GM12878 (cell line): Measurements from ENCODE around the gene DIP2A. TPM values are rescaled to one million over a fixed set of nuclear protein-coding genes. Genes with fewer than 3 reads are reported as not detected.

ENCODE experiments used
- ATAC-seq: fragments of 200-7000 bp; cut with Tn5 transposase; 3 replicates; pipeline ENCODE4 v1.9.1; 2020; ENCODE audit warnings: mild to moderate bottlenecking, moderate library complexity
- BruUV-seq: library from RNA; stranded (reverse); fragments of 400-500 nt; replicated peaks from 2 replicates; lab custom pipeline; 2021; lab: Mats Ljungman, UMichigan
- CTCF ChIA-PET: fragments of 300-600 bp; sonication (Branson Sonifier 250); formaldehyde crosslinking; extraction: SDS; loops from one replicate; lab custom pipeline; 2021; ENCODE audit warnings: inconsistent platforms; lab: Yijun Ruan, JAX
- POLR2A ChIA-PET: fragments of 350-600 bp; formaldehyde crosslinking; extraction: SDS; loops from one replicate; lab custom pipeline; 2021; ENCODE audit warnings: inconsistent platforms; lab: Charles Lee
- RAD21 ChIA-PET: fragments of 300-600 bp; sonication (Branson Sonifier 250); formaldehyde crosslinking; loops from one replicate; lab custom pipeline; 2023; ENCODE audit warnings: antibody characterized with exemption; ENCODE audit not compliant: unreplicated experiment; lab: Charles Lee
- SMC1A ChIA-PET: fragments of 300-600 bp; sonication (Branson Sonifier 250); formaldehyde crosslinking; loops from one replicate; lab custom pipeline; 2023; ENCODE audit not compliant: unreplicated experiment, uncharacterized antibody; lab: Charles Lee
- DNase-seq: peaks from one replicate; pipeline ENCODE4 v3.0.0-alpha.2; 2011; ENCODE audit warnings: low read depth, low spot score
- FAIRE-seq: peaks from 3 replicates; lab custom pipeline; 2011; peaks lifted over from hg19 to GRCh38; lab: Jason Lieb, UNC
- H2AFZ ChIP-seq: 2 replicates; pipeline ENCODE4 v1.6.0; 2011; ENCODE audit warnings: low read depth, low read length, control low read depth; ENCODE audit not compliant: control insufficient read depth
- H3K27ac ChIP-seq: 2 replicates; pipeline ENCODE4 v1.5.1; 2011; ENCODE audit warnings: control low read depth; ENCODE audit not compliant: control insufficient read depth, insufficient read depth
- H3K27me3 ChIP-seq, 2 experiments: replicated peaks in 1 of 2; 2 replicates each; pipeline versions ENCODE4 v1.6.0 to v1.6.1; 2011; ENCODE audit warnings: low read length in 1 of 2; ENCODE audit not compliant: control insufficient read depth in 2 of 2, insufficient read depth in 2 of 2
- H3K36me3 ChIP-seq, 2 experiments: 2 replicates each; pipeline ENCODE4 v1.5.1; 2011; ENCODE audit warnings: low read length in 1 of 2; ENCODE audit not compliant: control insufficient read depth in 2 of 2, insufficient read depth in 2 of 2
- H3K4me1 ChIP-seq: 2 replicates; pipeline ENCODE4 v1.6.1; 2011; ENCODE audit warnings: mild to moderate bottlenecking, low read length, moderate library complexity, mixed read lengths; ENCODE audit not compliant: control insufficient read depth, insufficient read depth
- H3K4me2 ChIP-seq: 2 replicates; pipeline ENCODE4 v1.6.0; 2011; ENCODE audit warnings: control low read depth; ENCODE audit not compliant: control insufficient read depth, insufficient read depth
- H3K4me3 ChIP-seq: fragments of 200-600 bp; sonication (generic); 2 replicates; pipeline ENCODE4 v1.5.1; 2016
- H3K79me2 ChIP-seq: 2 replicates; pipeline ENCODE4 v1.6.0; 2011; ENCODE audit warnings: low read length; ENCODE audit not compliant: control insufficient read depth, insufficient read depth
- H3K9ac ChIP-seq: 2 replicates; pipeline ENCODE4 v1.8.0; 2011; ENCODE audit warnings: low read length, control low read depth, mixed read lengths; ENCODE audit not compliant: control insufficient read depth, insufficient read depth
- H3K9me3 ChIP-seq: replicated peaks from 3 replicates; pipeline ENCODE4 v1.5.1; 2011; ENCODE audit warnings: mild to moderate bottlenecking, low read length; ENCODE audit not compliant: control insufficient read depth, insufficient read depth
- H4K20me1 ChIP-seq: 2 replicates; pipeline ENCODE4 v1.6.0; 2011; ENCODE audit not compliant: control insufficient read depth, insufficient read depth
- BHLHE40 ChIP-seq, 2 experiments: fragments of 450-650 bp in 1 of 2; IDR thresholded peaks; 2 replicates each; pipeline ENCODE4 v1.6.1; 2011 to 2017; ENCODE audit warnings: low read depth in 2 of 2, borderline replicate concordance in 1 of 2, improper control_type of control experiment in 1 of 2, low read length in 1 of 2, mild to moderate bottlenecking in 1 of 2
- CBFB ChIP-seq: IDR thresholded peaks from 2 replicates; pipeline ENCODE4 v1.6.1; 2016; ENCODE audit warnings: antibody characterized with exemption, low read depth
- IKZF1 ChIP-seq: fragments of 450-650 bp; conservative IDR thresholded peaks from 2 replicates; pipeline ENCODE4 v1.6.1; 2017; ENCODE audit warnings: antibody characterized with exemption, mild to moderate bottlenecking
- IRF4 ChIP-seq: IDR thresholded peaks from 2 replicates; pipeline ENCODE4 v1.6.1; 2011; ENCODE audit warnings: low read depth, low read length
- MTA3 ChIP-seq: IDR thresholded peaks from 2 replicates; pipeline ENCODE4 v1.6.1; 2012; ENCODE audit warnings: low read length, inconsistent platforms, borderline replicate concordance
- POLR2AphosphoS2 ChIP-seq: IDR thresholded peaks from 2 replicates; pipeline ENCODE4 v1.6.1; 2011; ENCODE audit warnings: low read depth, mild to moderate bottlenecking, low read length, improper control_type of control experiment, moderate library complexity
- TCF7 ChIP-seq: IDR thresholded peaks from 2 replicates; pipeline ENCODE4 v1.6.1; 2014; ENCODE audit warnings: antibody characterized with exemption, borderline replicate concordance
- ZNF217 ChIP-seq: fragments of 450-650 bp; IDR thresholded peaks from 2 replicates; pipeline ENCODE4 v1.6.1; 2017; ENCODE audit warnings: antibody characterized with exemption, mild to moderate bottlenecking
- ZSCAN29 ChIP-seq: fragments of 450-650 bp; IDR thresholded peaks from 2 replicates; pipeline ENCODE4 v1.6.1; 2017; ENCODE audit warnings: mild to moderate bottlenecking, moderate library complexity
- WGBS: methylation state at CpG from one replicate; pipeline ENCODE4 v1.1.6; 2016; ENCODE audit warnings: low lambda C conversion rate; ENCODE audit not compliant: insufficient replicate concordance, insufficient coverage; ENCODE audit errors: missing lambda C conversion rate; 5-methylcytosine and 5-hydroxymethylcytosine counted together
- in situ Hi-C: fragments of 300-500 bp; cut with MboI; formaldehyde crosslinking; loops from 9 replicates; pipeline ENCODE4 v1.14.3; 2018; ENCODE audit warnings: mixed read lengths
- intact Hi-C: fragments of 100-400 bp; cut with micrococcal nuclease; formaldehyde crosslinking; loops from one replicate; pipeline ENCODE4 v1.14.2; 2022; ENCODE audit not compliant: unreplicated experiment
- polyA plus RNA-seq, 11 experiments: library from polyadenylated mRNA; depleted of rRNA in 4 of 11; unstranded in 6 of 11; stranded (reverse) in 5 of 11; fragments of >200 nt; fragmentation: Nextera tagmentation in 4 of 11; fragmentation: Illumina TruSeq in 1 of 11; extraction: Ambion mirVana in 4 of 11; extraction: Trizol in 1 of 11; gene quantifications; 1 replicate in 1 of 11; 2 replicates in 10 of 11; pipeline versions ENCODE4 v1.2.1 to v1.2.3, GENCODE V29; 2011 to 2016; ENCODE audit warnings: inconsistent platforms in 2 of 11, missing spikeins in 2 of 11, low read depth in 1 of 11
- total RNA-seq, 4 experiments: library from RNA; depleted of rRNA in 3 of 4; stranded (reverse); fragments of >200 nt in 3 of 4; fragmentation: Illumina TruSeq in 1 of 4; extraction: Trizol in 1 of 4; gene quantifications; 2 replicates each; pipeline versions ENCODE4 v1.2.1 to v1.2.3, GENCODE V29; 2013 to 2021

DIP2A gene
- total and polyA plus RNA-seq, 10 of the 15 experiments (the other 5 are each of a cell fraction or from before 2014, with no cell fraction given): 1.7 to 25.5 (median 12.2) TPM

DNA sequence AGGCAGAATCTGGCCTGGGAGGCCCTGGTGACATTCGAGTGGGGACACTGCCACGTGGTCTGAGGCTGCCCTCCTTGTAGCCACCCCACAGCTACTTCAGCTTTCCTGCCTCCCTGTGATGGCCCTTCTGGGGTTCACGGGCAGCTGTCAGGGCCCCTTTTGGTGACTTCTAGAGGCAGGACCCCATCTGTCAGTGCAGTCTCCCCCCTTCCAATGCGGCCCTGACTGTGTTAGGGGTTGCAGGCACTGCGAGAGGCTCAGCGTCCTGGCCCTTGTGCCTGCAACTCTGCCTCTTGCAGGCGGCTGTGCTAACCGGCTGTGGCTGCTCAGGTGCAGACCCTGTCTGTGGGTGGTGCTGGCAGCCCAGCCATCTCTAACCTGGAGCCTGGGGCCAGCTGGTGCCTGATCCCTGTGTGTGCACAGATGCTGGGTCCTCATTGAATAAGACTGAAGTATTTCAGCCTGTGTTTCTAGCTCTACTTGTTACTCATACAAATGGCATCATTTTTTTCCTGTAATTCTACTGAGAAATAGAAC lies 84.0 kb downstream of the DIP2A start:
- no peaks in the 10 kb centered on the region for H3K9me3 ChIP-seq
- no peak overlapping the region for H3K4me2 ChIP-seq
- no peak overlapping the region for H3K27ac ChIP-seq
- intact Hi-C loops (no loop called here), in situ Hi-C loops (no loop called here)
- 77% methylated on average over 8 of the region's 8 CpGs for WGBS
- H3K9ac ChIP-seq: no peak overlapping the region
- no peak for DNase-seq
- no peaks in the 10 kb centered on the region for H3K4me1 ChIP-seq
- no peak for FAIRE-seq
- RAD21 ChIA-PET: no interaction called here
- ATAC-seq: no peak
- TF ChIP-seq BHLHE40 (IDR thresholded peaks at IDR 0.05; ENCODE audit: borderline replicate concordance in 1 of 2, low read depth in 2 of 2, low read length in 1 of 2): no peak
- TF ChIP-seq IKZF1: no peak
- TF ChIP-seq IRF4: no peak
- POLR2A ChIA-PET: interaction anchor here (0.5 kb wide), 1 partner anchor 239 kb away, joined by 3 read pairs; no protein-coding TSS in a partner anchor
- no peak overlapping the region for H3K4me3 ChIP-seq
- SMC1A ChIA-PET: no interaction called here
- H3K36me3 ChIP-seq: peaks cover 17 to 25% of the 10 kb centered on the region in 2 experiments
- H3K79me2 ChIP-seq: no peaks in the 10 kb centered on the region
- no TSS peak for BruUV-seq
- H2AFZ ChIP-seq: no peak overlapping the region
- no peaks in the 10 kb centered on the region for H4K20me1 ChIP-seq
- H3K27me3 ChIP-seq: no peaks in the 10 kb centered on the region
- CTCF ChIA-PET: interaction anchor here (0.6 to 1.2 kb wide), 4 partner anchors 9 to 98 kb away, joined by 3 to 5 read pairs (median 4); no protein-coding TSS in a partner anchor

DNA sequence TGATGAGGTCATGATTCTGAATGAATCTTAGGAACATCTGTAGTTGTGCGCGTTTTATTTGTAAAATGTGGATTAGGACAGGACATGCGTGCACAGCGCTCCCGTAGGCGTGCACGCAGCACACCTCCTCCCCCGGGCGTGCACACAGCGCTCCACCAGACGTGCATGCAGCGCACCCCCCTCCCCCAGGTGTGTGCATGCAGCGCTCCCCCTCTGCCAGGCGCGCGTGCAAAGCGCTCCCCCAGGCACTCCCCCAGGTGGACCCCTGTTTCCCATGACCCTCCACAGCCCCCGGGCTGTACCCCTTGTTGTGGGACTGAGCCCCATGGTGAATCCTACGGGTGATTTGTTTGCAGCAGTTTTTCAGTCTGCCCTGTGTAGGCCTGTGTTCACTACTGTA lies 84.6 kb downstream of the DIP2A start:
- H3K36me3 ChIP-seq: peaks cover 14 to 23% of the 10 kb centered on the region in 2 experiments
- SMC1A ChIA-PET: no interaction called here
- in situ Hi-C loops: no loop called here
- intact Hi-C loops: no loop called here
- TF ChIP-seq ZNF217 (no peak), ZSCAN29 (no peak), POLR2AphosphoS2 (no peak), MTA3 (no peak), CBFB (no peak), TCF7 (no peak)
- H3K79me2 ChIP-seq: no peaks in the 10 kb centered on the region
- H2AFZ ChIP-seq: no peak overlapping the region
- no peak overlapping the region for H3K4me3 ChIP-seq
- no peak overlapping the region for H3K27ac ChIP-seq
- no peak for FAIRE-seq
- no peak for DNase-seq
- 89% methylated on average over 11 of the region's 19 CpGs for WGBS
- H3K4me1 ChIP-seq: no peaks in the 10 kb centered on the region
- no peaks in the 10 kb centered on the region for H4K20me1 ChIP-seq
- RAD21 ChIA-PET: no interaction called here
- H3K9me3 ChIP-seq: no peaks in the 10 kb centered on the region
- no peak overlapping the region for H3K4me2 ChIP-seq
- ATAC-seq: no peak
- H3K9ac ChIP-seq: no peak overlapping the region
- H3K27me3 ChIP-seq: no peaks in the 10 kb centered on the region
- POLR2A ChIA-PET: no interaction called here
- no TSS peak for BruUV-seq
- CTCF ChIA-PET: interaction anchor here (0.6 kb wide), 1 partner anchor 97 kb away, joined by 3 read pairs; no protein-coding TSS in a partner anchor
